ENCODE results near the gene HBG2.
"Not testable (repeated sequence)": the region's sequence is repeated elsewhere in the genome, so short reads cannot be mapped to it uniquely, and the experiment has no call there.

HBG2 gene

GRCh38 chr11:5254646-5255413 lies at the start of gene HBG2:
TSS of gene HBG2 (minus strand) at chr11:5254781. CDS start at chr11:5254728, 53 bp downstream.
- DNase-seq (ENCODE audit: low read depth in 3 of 3, low spot score in 1 of 3) = not testable (repeated sequence)

GRCh38 chr11:5304046-5304445 lies 49.5 kb upstream of the HBG2 start:
- DNase-seq (ENCODE audit: low read depth in 3 of 3, low spot score in 1 of 3) = no peak

- no peak for DNase-seq (ENCODE audit: low read depth in 3 of 3, low spot score in 1 of 3)
Observed at GRCh38 chr11:5303626-5304025, 49.0 kb upstream of the HBG2 start.

- DNase-seq (ENCODE audit: low read depth in 3 of 3, low spot score in 1 of 3) = no peak
Observed at GRCh38 chr11:5301846-5302245, 47.3 kb upstream of the HBG2 start, which contains the start of gene OR51B4. TSS of gene OR51B4 (minus strand) at chr11:5301946. CDS start at chr11:5301946, 0 bp downstream.

GRCh38 chr11:5300251-5300650 lies 45.7 kb upstream of the HBG2 start:
- DNase-seq (ENCODE audit: low read depth in 3 of 3, low spot score in 1 of 3) = no peak

- DNase-seq (ENCODE audit: low read depth in 3 of 3, low spot score in 1 of 3) = no peak
Observed at GRCh38 chr11:5298451-5298850, 43.9 kb upstream of the HBG2 start.

- no peak for DNase-seq (ENCODE audit: low read depth in 3 of 3, low spot score in 1 of 3)
Observed at GRCh38 chr11:5297721-5298323, 43.2 kb upstream of the HBG2 start.

- not testable (repeated sequence) for DNase-seq (ENCODE audit: low read depth in 3 of 3, low spot score in 1 of 3)
Observed at GRCh38 chr11:5294342-5294995, 39.9 kb upstream of the HBG2 start.

GRCh38 chr11:5293028-5293427 lies 38.4 kb upstream of the HBG2 start:
- DNase-seq (ENCODE audit: low read depth in 3 of 3, low spot score in 1 of 3) = no peak

- DNase-seq (ENCODE audit: low read depth in 3 of 3, low spot score in 1 of 3) = no peak
Observed at GRCh38 chr11:5291207-5291838, 36.7 kb upstream of the HBG2 start.

- no peak for DNase-seq (ENCODE audit: low read depth in 3 of 3, low spot score in 1 of 3)
Observed at GRCh38 chr11:5290106-5290505, 35.5 kb upstream of the HBG2 start.

- no peak for DNase-seq (ENCODE audit: low read depth in 3 of 3, low spot score in 1 of 3)
Observed at GRCh38 chr11:5289696-5290095, 35.1 kb upstream of the HBG2 start.

- DNase-seq (ENCODE audit: low read depth in 3 of 3, low spot score in 1 of 3) = no peak
Observed at GRCh38 chr11:5288906-5289550, 34.4 kb upstream of the HBG2 start.

- DNase-seq (ENCODE audit: low read depth in 3 of 3, low spot score in 1 of 3) = no peak
Observed at GRCh38 chr11:5288108-5288905, 33.7 kb upstream of the HBG2 start.

- DNase-seq (ENCODE audit: low read depth in 3 of 3, low spot score in 1 of 3) = no peak
Observed at GRCh38 chr11:5286901-5287300, 32.3 kb upstream of the HBG2 start.

- no peak for DNase-seq (ENCODE audit: low read depth in 3 of 3, low spot score in 1 of 3)
Observed at GRCh38 chr11:5286351-5286750, 31.8 kb upstream of the HBG2 start.

GRCh38 chr11:5285703-5286340 lies 31.2 kb upstream of the HBG2 start:
- no peak for DNase-seq (ENCODE audit: low read depth in 3 of 3, low spot score in 1 of 3)

GRCh38 chr11:5284637-5285036 lies 30.1 kb upstream of the HBG2 start:
- DNase-seq (ENCODE audit: low read depth in 3 of 3, low spot score in 1 of 3) = no peak

GRCh38 chr11:5283882-5284281 lies 29.3 kb upstream of the HBG2 start:
- DNase-seq (ENCODE audit: low read depth in 3 of 3, low spot score in 1 of 3) = no peak

- DNase-seq (ENCODE audit: low read depth in 3 of 3, low spot score in 1 of 3) = no peak
Observed at GRCh38 chr11:5283086-5283485, 28.5 kb upstream of the HBG2 start.

Measured in stimulated activated CD4-positive, alpha-beta T cell treated with anti-CD3 and anti-CD28 coated beads, TNF-alpha, amount 100 ng/mL, for 1 hour (primary cell).